ENCODE results near the gene CREB3L4.
"Not testable (repeated sequence)": the region's sequence is repeated elsewhere in the genome, so short reads cannot be mapped to it uniquely, and the experiment has no call there.

CREB3L4 gene

GRCh38 chr1:153987621-153988020 lies 19.9 kb downstream of the CREB3L4 start:
- DNase-seq, result no peak

DNA sequence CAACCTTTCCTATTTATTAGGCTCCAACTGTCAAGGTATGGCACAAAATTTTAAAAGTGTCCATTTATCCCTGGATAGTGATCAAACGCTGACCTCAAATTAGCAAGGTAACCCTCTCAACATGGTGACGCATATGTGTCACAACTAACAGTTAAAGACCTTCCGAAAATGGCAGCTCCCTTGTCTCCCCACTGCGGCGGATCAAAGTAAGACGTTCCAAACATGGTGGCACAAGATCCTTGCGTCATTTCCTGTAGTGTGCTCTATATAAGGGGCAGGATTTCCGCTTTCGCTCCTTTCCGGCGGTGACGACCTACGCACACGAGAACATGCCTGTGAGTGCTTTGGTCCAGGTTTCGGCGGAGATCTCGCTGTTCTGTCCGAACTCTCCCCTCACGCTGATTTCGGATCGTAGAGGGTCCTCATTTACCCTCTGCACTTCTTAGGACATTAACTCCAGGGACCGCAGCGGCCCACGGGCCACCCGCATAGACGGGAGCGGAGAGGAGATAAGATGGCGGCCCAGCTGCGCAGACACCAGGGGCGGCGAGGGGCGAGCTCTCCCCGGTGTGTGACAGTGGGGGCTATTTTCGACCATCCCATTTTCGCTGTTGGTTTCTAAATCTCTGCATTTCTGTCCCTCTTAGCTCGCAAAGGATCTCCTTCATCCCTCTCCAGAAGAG lies 22.9 kb downstream of the CREB3L4 start, which contains the start of gene RPS27:
Gene RPS27, plus strand, starts transcription at position 295 of the 683 bp plus-strand sequence. Its CDS starts 35 bp downstream, at position 330.
- peak; percentile 93 to 96 for DNase-seq

GRCh38 chr1:153991151-153991630 lies 23.5 kb downstream of the CREB3L4 start:
- DNase-seq, result no peak

DNA sequence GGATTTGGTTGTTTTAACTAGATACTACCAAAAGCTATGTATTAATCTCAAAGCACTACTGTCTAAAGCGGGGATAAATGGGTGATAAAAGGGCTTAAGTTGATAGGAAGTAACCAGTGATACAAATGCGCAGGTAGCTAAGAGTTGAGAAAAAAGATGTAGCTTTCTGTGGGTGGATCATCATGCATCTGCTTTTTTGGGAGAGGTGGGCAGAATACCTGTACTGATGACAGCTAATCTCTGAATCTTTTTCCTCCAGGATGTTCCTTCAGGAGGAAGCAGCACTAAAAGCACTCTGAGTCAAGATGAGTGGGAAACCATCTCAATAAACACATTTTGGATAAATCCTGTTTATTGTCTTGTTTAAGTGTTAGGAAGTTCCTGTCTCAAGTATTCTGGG lies 24.1 kb downstream of the CREB3L4 start:
- no peak for DNase-seq

DNA sequence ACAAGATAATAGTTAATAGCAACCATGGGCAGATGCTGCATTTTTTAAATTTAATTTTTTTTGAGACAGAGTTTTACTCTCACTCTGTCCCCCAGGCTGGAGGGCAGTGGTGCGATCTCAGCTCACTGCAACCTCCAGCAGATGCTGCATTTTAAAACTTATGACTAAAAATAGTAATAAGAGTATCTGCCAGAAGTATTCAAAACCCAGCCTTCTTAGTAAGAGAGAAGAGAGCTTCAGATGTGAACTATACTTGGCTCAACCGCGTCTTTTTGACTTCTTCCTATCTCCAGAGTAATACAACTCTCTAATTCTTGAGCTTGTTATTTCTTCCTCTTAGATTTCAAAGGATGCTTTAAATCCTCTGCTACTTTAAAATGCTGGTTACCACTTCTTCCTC lies 27.5 kb downstream of the CREB3L4 start:
- no peak for DNase-seq

DNA sequence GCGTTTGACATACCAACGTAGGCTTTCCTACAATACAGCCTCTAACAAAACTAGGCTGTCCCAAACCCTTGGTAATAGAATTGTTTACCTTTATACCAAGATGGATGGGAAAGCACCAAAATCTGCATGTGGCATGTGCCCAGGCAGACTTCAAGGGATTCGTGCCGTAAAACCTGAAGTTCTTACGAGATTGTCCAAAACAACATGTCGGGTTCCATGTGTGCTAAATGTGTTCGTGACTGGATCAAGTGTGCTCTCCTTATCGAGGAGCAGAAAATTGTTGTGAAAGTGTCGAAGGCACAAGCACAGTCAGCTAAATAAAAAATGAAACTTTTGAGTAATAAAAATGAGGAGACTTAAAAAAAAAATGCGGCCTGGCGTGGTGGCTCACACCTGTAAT lies 27.9 kb downstream of the CREB3L4 start:
- no peak for DNase-seq

GRCh38 chr1:153996882-153997281 lies 29.2 kb downstream of the CREB3L4 start:
- DNase-seq, result not testable (repeated sequence)

DNA sequence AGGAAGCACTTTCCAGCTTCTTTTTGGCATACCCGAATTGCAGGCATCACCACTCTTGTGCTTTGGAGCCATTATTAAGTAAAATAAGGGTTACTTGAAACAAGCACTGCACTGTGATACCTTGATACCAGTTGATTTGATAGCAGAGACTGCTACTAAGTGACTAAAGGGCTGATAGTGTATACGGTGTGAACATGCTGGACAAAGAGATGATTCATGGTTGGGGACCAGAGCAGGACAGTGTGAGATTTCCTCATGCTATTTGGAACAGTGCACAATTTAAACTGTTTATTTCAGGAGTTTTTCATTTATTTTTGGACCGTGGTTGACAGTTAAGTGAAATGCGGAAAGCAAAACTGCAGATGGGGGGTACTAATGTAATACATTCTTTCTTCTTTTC lies 32.7 kb downstream of the CREB3L4 start:
- DNase-seq, result no peak

- DNase-seq, result no peak
These were observed 38.4 kb downstream of the CREB3L4 start for GRCh38 chr1:154006136-154006535.

GRCh38 chr1:154012129-154012528 lies 44.4 kb downstream of the CREB3L4 start:
- no peak for DNase-seq

- DNase-seq, result not testable (repeated sequence)
These were observed 44.8 kb downstream of the CREB3L4 start for GRCh38 chr1:154012543-154012942.

- DNase-seq, result no peak
These were observed 46.6 kb downstream of the CREB3L4 start for GRCh38 chr1:154014154-154014907.

GRCh38 chr1:154019269-154019668 lies 51.6 kb downstream of the CREB3L4 start:
- DNase-seq, result no peak

- DNase-seq, result no peak
These were observed 52.2 kb downstream of the CREB3L4 start for GRCh38 chr1:154019940-154020339.

Data from NCI-H1930 (cell line).